HepG2 (cell line): Measurements from ENCODE around the gene EXOC3. TPM values are rescaled to one million over a fixed set of nuclear protein-coding genes. Genes with fewer than 3 reads are reported as not detected.
"Not testable (repeated sequence)": the region's sequence is repeated elsewhere in the genome, so short reads cannot be mapped to it uniquely, and the experiment has no call there.

Experiments
- ATAC-seq: fragments of 200-7000 bp; cut with Tn5 transposase; 3 replicates; pipeline ENCODE4 v1.9.1; 2020; ENCODE audit warnings: mild to moderate bottlenecking, moderate library complexity
- BruUV-seq: library from RNA; stranded (reverse); fragments of 400-500 nt; replicated peaks from 2 replicates; lab custom pipeline; 2021; lab: Mats Ljungman, UMichigan
- CTCF ChIA-PET: fragments of 300-600 bp; formaldehyde crosslinking; extraction: SDS; loops from one replicate; lab custom pipeline; 2021; ENCODE audit warnings: low total read pairs, inconsistent platforms, low intra/inter-chr PET ratio; lab: Yijun Ruan, JAX
- POLR2A ChIA-PET: fragments of 350-600 bp; sonication (Branson Sonifier 250); formaldehyde crosslinking; loops from one replicate; lab custom pipeline; 2020; ENCODE audit warnings: antibody characterized with exemption, inconsistent platforms; lab: Yijun Ruan, JAX
- DNase-seq: peaks from one replicate; pipeline ENCODE4 v3.0.0-alpha.2; 2015; ENCODE audit warnings: low spot score
- FAIRE-seq: peaks from 3 replicates; lab custom pipeline; 2011; peaks lifted over from hg19 to GRCh38; lab: Jason Lieb, UNC
- H2AFZ ChIP-seq: one replicate; pipeline ENCODE4 v1.6.1; 2011; ENCODE audit warnings: low read length, inconsistent platforms
- H3K27ac ChIP-seq: fragments of 300-600 bp; 3 replicates; pipeline ENCODE4 v1.8.0; 2011; ENCODE audit warnings: mixed run types, mild to moderate bottlenecking, mixed read lengths, low read length, inconsistent platforms; ENCODE audit not compliant: insufficient read depth; ENCODE audit errors: extremely low read length
- H3K27me3 ChIP-seq, 2 experiments: fragments of 200-600 bp in 1 of 2; 2 replicates in 1 of 2; 3 replicates in 1 of 2; pipeline versions ENCODE4 v1.6.0 to v1.8.0; 2011; ENCODE audit warnings: low read length in 2 of 2, mild to moderate bottlenecking in 2 of 2, moderate library complexity in 2 of 2, inconsistent platforms in 1 of 2; ENCODE audit not compliant: insufficient read depth in 2 of 2, control insufficient read depth in 1 of 2
- H3K36me3 ChIP-seq, 2 experiments: fragments of 200-600 bp in 1 of 2; replicated peaks in 1 of 2; 2 replicates in 1 of 2; 3 replicates in 1 of 2; pipeline versions ENCODE4 v1.5.1 to v1.8.0; 2011; ENCODE audit warnings: low read length in 2 of 2, inconsistent platforms in 1 of 2; ENCODE audit not compliant: insufficient read depth in 2 of 2, control insufficient read depth in 1 of 2
- H3K4me1 ChIP-seq: 2 replicates; pipeline ENCODE4 v1.5.1; 2012; ENCODE audit warnings: low read length, inconsistent platforms; ENCODE audit not compliant: insufficient read depth
- H3K4me2 ChIP-seq: 2 replicates; pipeline ENCODE4 v1.6.0; 2011; ENCODE audit warnings: low read depth, low read length, inconsistent platforms
- H3K4me3 ChIP-seq, 3 experiments: fragments of 200-600 bp in 1 of 3; sonication (generic), shearing (Covaris generic) in 1 of 3; replicated peaks in 1 of 3; 2 replicates each; pipeline ENCODE4 v1.5.1; 2011 to 2016; ENCODE audit warnings: low read length in 3 of 3, inconsistent platforms in 2 of 3, low read depth in 2 of 3, mild to moderate bottlenecking in 2 of 3, control low read depth in 1 of 3, mixed read lengths in 1 of 3; ENCODE audit not compliant: insufficient read depth in 1 of 3
- H3K79me2 ChIP-seq: one replicate; pipeline ENCODE4 v1.6.1; 2011; ENCODE audit warnings: low read length, inconsistent platforms; ENCODE audit not compliant: insufficient read depth
- H3K9ac ChIP-seq: 2 replicates; pipeline ENCODE4 v1.6.0; 2011; ENCODE audit warnings: mild to moderate bottlenecking, low read depth, low read length, inconsistent platforms; ENCODE audit not compliant: insufficient read depth
- H3K9me3 ChIP-seq: 2 replicates; pipeline ENCODE4 v1.5.1; 2012; ENCODE audit warnings: mild to moderate bottlenecking, low read length
- H4K20me1 ChIP-seq: 2 replicates; pipeline ENCODE4 v1.6.0; 2011; ENCODE audit warnings: inconsistent platforms, mild to moderate bottlenecking, low read length, moderate library complexity; ENCODE audit not compliant: insufficient read depth
- RBM39 ChIP-seq: fragments of 200-400 bp; formaldehyde crosslinking; IDR thresholded peaks from one replicate; pipeline ENCODE4 v1.6.1; 2018; ENCODE audit warnings: antibody characterized with exemption, mild to moderate bottlenecking, low read depth, low read length; ENCODE audit not compliant: poor library complexity, severe bottlenecking
- WGBS: methylation state at CpG from one replicate; pipeline ENCODE4 v1.1.6; 2017; ENCODE audit warnings: low lambda C conversion rate; 5-methylcytosine and 5-hydroxymethylcytosine counted together
- in situ Hi-C: cut with HindIII; loops from 2 replicates; pipeline ENCODE4 v1.10.0; 2017; ENCODE audit warnings: low pct_unique_long_range_greater_than_20kb; ENCODE audit not compliant: extremely low pct_ligation_motif_present
- intact Hi-C: fragments of 100-400 bp; cut with micrococcal nuclease; formaldehyde crosslinking; loops from one replicate; pipeline ENCODE4 v1.10.0; 2022; ENCODE audit not compliant: unreplicated experiment
- polyA plus RNA-seq, 8 experiments: library from polyadenylated mRNA; depleted of rRNA in 3 of 8; stranded (reverse) in 7 of 8; unstranded in 1 of 8; fragments of >200 nt; fragmentation: Illumina TruSeq in 4 of 8; extraction: Trizol in 4 of 8; gene quantifications; 2 replicates each; pipeline versions ENCODE4 v1.2.1 to v1.2.3, GENCODE V29; 2011 to 2016; ENCODE audit warnings: low read depth in 4 of 8, missing spikeins in 1 of 8, mixed read lengths in 1 of 8; ENCODE audit not compliant: insufficient read depth in 1 of 8
- total RNA-seq, 5 experiments: library from RNA; depleted of rRNA; stranded (reverse); fragments of >200 nt; fragmentation: Illumina TruSeq; extraction: Trizol; gene quantifications; 2 replicates each; pipeline ENCODE4 v1.2.3, GENCODE V29; 2016; ENCODE audit warnings: low read depth in 1 of 5
- TF ChIP-seq, protein P1 (sequence below): sonication (generic); formaldehyde crosslinking; IDR thresholded peaks from 2 replicates; pipeline ENCODE4 v1.4.0; 2020; ENCODE audit warnings: missing genetic modification reagents

The EXOC3 gene
- total and polyA plus RNA-seq, 2 of the 13 experiments (the other 11 are each of a cell fraction or from before 2014, with no cell fraction given), result 9.2 to 20.5 TPM

DNA sequence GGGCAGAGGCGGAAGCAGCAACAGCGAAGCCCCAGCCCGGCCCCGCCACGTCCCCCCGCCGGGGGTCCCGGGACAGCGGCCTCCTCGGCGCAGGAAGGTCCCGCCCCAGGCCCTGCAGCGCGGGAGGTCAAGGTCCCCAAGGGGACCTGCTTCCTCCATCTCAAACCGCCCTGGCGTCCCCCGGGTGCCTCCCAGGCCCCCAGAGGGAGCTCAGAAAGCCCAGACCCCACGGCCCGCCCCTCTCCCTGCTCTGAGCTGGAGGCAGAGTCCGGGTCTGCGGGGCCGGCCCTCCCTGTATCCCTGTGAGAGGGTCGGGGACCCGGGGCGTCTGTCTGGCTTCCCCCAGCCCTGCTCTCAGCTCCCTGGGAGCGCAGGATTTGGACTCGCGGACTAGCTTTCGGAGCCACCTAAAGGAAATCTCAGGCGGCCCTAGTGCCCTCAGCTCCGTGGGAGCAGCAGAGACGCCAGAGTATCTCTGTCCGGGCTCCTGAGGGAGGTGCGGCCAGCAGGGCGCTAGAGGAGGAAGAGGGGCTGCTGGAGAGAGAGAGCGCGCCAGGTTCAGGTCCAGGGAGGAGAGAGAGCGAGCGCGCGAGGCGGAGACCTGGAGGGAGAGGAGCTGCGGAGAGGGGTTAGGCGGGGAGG, 30.7 kb downstream of the EXOC3 start (continued):
- TF ChIP-seq, protein P1, sequence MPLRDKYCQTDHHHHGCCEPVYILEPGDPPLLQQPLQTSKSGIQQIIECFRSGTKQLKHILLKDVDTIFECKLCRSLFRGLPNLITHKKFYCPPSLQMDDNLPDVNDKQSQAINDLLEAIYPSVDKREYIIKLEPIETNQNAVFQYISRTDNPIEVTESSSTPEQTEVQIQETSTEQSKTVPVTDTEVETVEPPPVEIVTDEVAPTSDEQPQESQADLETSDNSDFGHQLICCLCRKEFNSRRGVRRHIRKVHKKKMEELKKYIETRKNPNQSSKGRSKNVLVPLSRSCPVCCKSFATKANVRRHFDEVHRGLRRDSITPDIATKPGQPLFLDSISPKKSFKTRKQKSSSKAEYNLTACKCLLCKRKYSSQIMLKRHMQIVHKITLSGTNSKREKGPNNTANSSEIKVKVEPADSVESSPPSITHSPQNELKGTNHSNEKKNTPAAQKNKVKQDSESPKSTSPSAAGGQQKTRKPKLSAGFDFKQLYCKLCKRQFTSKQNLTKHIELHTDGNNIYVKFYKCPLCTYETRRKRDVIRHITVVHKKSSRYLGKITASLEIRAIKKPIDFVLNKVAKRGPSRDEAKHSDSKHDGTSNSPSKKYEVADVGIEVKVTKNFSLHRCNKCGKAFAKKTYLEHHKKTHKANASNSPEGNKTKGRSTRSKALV (CRISPR knock-in tag), result peak; percentile 97

DNA sequence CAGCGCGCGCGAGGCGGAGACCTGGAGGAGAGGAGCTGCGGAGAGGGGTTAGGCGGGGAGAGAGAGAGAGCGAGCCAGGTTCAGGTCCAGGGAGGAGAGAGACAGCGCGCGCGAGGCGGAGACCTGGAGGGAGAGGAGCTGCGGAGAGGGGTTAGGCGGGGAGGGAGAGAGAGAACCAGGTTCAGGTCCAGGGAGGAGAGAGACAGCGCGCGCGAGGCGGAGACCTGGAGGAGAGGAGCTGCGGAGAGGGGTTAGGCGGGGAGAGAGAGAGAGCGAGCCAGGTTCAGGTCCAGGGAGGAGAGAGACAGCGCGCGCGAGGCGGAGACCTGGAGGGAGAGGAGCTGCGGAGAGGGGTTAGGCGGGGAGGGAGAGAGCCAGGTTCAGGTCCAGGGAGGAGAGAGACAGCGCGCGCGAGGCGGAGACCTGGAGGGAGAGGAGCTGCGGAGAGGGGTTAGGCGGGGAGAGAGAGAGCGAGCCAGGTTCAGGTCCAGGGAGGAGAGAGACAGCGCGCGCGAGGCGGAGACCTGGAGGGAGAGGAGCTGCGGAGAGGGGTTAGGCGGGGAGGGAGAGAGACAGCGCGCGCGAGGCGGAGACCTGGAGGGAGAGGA, 31.4 kb downstream of the EXOC3 start:
- Histone ChIP-seq H3K4me2 (peak overlapping the region; percentile 90), H3K4me1 (peaks cover 32% of the 10 kb centered on the region), H3K4me3 (peak overlapping the region in 2 of 3 experiments; percentile 79 to 89; a peak in 4 of 6 replicates), H3K27me3 (peaks cover 11 to 46% of the 10 kb centered on the region in 2 experiments)
- TF ChIP-seq RBM39, result peak; percentile 36
- CTCF ChIA-PET, BruUV-seq, H4K20me1 ChIP-seq, H3K9me3 ChIP-seq, FAIRE-seq, H3K79me2 ChIP-seq, DNase-seq, H3K27ac ChIP-seq, H3K9ac ChIP-seq, H3K36me3 ChIP-seq, intact Hi-C loops, in situ Hi-C loops, H2AFZ ChIP-seq, ATAC-seq: not testable (repeated sequence)
- POLR2A ChIA-PET, result interaction anchor here (0.8 kb wide), 1 partner anchor 59 kb away, joined by 3 read pairs; no protein-coding TSS in a partner anchor
- WGBS, result 2% methylated on average over 43 of the region's 50 CpGs
